Stimulated activated CD4-positive, alpha-beta T cell treated with anti-CD3 and anti-CD28 coated beads, Interleukin-2, amount 100 ng/mL, for 24 hours (primary cell): ENCODE data around the gene PARP16.
"Not testable (repeated sequence)": the region's sequence is repeated elsewhere in the genome, so short reads cannot be mapped to it uniquely, and the experiment has no call there.

ENCODE experiments used
- DNase-seq, 2 donors: peaks; one replicate each; pipeline ENCODE4 v3.0.0-alpha.2; 2020

PARP16 gene

DNA sequence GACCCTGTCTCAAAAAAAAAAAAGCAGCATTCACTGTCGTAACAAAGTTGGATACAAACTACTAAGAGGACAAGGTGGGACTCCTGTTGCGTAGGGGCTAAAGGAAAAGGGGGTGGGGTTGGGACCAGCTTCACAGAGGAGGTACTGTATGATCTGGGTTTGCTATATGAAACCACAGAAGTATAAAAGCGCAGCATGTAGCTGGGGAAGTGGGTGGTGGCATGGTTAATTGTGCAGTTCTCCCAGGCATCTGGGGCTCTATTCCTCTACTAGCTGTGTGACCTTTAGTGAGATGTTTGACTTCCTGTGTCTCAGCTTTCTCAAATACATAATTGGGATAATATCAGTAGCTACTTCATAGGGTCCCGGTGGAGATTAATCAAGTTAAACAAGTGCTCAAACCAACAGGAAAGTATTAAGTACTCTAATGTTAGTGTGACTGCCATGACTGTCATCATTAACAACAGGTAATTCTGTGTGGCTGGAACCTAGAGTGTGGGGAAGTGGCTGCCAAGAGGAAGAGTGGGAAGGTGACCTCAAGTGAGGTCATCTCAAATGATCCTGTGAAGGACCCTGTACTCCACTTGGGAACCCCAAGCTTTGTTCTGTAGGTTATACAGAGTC, 11.5 kb downstream of the PARP16 start:
- DNase-seq = no peak

DNA sequence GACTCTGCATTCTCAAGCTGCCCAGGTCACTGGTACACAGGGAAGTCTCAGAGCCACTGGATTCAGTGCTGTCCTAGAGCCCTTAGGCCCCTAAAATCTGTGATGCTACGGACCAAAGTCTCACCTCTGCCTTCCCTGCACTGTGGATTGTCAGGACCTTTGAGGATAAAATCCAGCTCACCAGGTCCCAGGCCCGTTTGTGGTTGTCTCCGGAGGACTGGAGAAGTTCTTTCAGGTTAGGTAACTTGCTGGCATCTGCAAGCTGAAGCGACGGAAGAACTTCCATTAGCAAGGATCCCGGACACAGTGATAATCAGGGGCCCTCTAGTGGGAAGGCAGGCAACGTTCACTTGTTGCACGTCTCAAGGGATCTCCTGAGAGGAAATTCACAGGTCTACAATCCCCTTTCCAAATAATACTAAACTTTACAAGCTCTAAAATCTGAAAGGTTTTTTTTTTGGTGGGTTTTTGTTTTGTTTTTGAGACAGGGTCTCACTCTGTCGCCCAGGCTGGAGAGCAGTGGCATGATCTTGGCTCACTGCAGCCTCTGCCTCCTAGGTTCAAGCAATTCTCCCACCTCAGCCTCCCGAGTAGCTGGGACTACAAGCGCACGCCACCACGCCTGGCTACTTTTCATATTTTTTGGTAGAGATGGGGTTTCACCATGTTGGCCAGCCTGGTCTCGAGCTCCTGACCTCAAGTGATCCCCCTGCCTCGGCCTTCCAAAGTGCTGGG, 15.7 kb downstream of the PARP16 start:
- peak in 1 of 2 donors; percentile 28 for DNase-seq

DNA sequence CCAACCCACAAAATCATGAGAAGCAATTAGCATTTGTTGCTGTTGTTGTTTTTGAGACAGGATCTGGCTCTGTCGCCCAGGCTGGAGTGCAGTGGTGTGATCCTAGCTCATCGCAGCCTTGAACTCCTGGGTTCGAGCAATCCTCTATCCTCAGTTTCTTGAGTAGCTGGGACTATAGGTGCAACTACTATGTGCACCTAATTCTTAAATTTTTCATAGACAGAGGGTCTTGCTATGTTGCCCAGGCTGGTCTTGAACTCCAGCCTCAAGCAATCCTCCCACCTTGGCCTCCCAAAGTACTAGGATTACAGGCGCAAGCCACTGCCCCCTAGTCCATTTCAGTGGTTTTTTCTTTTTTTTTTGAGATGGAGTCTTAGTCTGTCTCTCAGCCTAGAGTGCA, 18.3 kb downstream of the PARP16 start:
- no peak for DNase-seq

DNA sequence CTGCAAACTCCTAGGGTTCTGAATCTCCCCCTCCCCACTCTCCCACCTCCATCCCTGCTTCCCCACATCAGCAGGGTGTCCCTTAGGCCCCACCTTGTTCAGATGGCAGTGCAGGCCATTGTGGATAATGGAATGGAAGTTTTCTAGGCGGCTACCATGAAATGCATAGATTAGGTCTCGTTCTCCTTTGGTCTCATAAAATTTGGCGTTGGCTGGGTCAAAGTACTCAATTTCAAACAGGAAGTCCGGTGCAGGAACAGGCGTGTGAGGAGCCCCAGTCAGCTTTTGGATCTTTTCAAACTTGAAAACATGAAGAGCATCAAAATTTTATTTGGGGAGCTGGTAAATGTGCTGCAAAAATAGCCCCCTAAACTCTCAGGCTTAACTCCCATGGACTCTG, 20.2 kb downstream of the PARP16 start:
- DNase-seq = no peak

DNA sequence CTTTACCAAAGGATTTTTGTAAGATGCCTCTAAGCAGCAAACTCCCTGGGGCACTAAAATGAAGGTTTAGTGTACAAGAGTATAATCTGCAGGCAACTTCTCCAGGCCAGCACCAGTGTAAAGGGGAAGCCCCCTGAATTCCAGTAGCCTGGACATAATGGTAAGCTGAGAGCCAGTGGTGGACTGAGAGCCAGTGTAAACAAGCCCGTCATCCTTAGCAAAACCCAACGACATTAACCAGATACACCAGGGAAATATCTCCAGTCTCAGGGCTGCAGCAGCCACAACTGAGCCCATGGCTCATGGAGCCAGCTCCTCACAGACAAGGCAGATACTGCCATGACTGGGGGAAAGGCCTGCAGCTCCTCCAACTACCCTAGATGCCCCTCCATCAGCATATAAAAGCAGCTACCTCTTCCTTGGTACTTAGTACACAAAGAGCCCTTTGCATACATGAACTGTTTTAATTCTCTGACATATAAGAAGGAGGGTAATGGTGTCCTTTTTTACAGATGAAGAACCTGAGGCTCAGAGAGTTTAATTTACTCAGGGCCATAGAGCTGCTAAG, 21.7 kb downstream of the PARP16 start:
- no peak for DNase-seq

DNA sequence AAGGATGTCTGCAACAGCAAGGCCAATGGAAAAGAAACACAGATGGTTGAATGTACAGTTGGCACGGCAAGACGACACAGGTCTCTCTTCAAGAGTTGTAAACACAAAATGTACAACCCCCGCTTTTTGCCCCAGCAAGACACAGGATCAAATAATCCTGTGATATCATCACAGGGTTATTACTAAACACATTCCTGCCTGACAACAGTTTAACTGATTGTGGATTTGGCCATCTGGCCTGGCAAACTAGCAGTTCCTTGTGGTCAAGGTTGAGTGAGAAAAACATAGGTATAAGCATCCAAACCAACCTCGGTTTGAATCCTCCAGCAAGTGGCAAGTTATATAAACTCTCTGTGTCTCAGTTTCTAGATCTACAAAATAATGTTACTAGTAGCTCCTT, 23.4 kb downstream of the PARP16 start:
- DNase-seq = no peak

DNA sequence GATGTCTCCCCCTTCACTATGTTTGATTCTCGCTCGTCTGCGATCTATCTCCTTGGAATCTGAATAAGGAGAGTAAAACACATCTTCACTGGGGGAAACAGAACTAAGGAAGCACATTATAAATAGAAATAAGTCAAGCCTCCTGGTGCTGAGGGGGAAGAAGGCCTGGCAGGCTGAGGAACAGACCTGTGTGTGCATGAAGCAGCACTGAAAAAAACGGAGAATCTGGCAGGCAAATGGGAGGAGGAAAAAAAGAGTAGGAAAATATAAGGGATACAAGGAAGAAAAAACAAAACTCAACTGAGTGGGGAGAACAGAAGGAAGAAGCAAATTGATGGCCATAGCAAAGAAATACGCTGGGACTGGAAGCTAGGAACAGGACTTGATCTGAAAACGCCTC, 25.7 kb downstream of the PARP16 start:
- DNase-seq = no peak

DNA sequence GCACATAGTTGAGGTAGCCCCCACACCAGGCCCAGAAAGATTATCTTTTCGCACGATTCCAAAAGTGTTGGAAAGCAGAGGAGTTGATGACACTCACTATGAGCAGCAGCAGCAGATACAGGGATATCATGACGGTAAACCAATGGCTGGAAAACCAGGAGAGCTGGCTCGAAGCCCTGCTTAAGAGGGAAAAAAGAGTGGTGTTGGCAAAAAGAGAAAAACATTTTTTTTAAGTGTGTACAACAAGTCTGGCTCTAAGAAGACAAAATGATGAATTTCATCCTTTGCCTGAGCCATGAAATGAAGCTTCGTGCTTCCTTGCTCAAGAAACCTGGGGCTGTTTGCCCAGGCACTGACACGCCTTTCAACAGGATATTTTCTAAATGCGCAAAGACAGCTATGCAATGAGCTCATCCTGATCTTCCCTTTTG, 27.3 kb downstream of the PARP16 start:
- DNase-seq = no peak

DNA sequence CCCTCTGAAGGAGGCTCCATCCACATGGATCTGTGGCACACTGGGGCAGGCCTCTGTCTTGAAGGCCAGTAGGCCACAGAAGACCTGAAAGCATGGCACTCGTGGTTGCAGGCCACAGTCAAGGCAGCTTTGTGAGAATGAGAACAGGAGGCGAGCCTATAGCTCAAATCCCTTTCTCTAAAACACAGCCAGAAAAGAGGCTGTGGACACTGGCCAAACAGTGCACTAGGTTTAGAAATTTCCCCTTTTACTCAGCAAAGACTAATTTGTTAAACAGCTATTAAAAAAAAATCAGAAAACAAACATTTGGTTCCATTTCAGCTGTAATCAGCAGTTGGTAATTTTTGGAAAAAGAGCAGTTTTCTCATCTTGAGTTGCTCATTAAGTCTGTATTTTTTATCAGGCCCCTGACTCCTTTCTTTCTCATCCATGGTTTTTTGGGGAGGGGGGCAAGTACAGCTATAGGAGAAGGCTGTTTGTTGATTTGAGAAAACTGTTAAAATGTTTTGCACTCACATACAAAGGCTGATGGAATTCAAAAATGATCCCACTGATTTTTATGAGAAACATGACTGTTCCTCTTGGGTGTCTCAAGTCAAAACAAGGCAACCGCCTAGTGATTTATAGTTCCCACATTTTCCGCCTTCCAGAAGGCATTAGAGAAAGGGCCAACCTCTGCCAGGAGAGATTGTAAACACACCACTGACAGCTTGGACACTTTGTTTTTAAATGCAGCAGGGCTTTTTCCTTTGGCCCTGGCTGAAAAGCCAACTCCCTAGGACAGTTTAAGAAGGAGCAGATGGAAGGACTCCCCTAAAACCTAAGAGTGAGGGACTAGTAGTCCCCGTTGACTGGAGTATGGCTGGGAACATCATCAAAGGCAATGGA, 28.1 kb downstream of the PARP16 start:
- no peak for DNase-seq

DNA sequence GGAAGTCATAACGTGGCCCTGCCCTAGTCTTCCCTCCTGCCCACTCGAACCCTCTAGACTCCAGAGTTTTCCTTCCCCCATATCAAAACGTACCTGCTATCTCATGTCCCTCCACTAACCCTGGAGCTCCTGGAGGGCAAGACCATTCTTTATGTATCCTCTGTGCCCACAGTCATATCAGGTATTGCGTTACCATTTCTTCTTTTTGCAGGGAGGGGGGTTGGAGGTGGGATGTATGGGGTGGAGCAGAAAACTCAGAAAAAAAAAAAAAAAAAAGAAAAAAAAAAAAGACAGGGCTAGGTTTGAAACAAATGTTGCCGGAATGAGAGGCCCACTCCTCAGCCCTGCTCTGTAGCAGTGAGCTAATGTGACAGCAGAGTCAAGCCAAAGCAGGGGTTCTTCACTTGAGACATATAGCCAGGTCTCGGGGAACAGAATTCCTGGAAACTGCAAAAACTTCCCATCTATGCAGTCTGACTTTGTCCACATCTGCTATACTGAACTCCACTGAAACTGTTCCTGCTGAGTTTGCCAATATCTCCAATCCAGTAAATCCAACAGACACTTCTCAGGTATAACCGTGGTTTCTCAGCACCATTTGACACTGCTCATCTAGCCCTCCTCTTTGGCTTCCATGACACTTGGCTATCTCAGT, 31.1 kb downstream of the PARP16 start:
- no peak for DNase-seq

DNA sequence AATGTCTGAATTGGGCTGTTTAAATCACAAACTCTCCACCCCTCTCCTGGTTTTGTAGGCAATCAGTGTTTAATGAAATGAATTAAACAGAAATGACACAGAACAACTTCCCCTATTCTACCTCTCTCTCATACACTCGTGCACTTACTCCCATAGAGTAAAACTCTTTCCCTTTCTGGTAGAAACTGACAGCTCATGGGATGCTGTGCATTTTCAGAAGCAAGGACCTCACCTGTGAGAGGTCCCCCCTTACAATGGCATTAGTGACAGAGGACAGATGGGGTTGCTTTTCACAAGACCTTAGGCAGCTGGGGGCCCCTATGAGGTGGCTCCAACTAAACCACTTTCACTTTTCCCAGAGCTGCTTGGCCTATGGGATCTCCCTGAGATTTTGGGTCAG, 31.9 kb downstream of the PARP16 start:
- DNase-seq = no peak

DNA sequence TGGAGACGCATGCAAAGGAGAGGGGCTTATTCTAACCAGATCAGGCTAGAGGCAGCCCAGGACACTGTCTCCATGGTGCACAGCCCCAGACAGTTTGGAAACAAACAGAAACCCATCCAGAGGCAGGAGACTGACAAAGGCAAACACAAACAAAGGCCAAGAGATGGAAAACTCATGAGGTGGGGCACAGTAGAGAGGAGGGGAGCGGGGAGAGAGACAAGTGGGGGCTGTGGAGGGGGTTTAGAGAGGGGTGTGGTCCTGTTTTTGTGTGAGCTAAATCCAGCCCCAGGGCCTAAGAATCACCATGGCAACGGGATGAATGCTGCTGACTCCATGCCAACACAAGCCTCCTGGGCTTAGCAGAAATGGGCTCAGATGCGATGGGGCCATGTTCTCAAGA, 32.3 kb downstream of the PARP16 start:
- no peak for DNase-seq

DNA sequence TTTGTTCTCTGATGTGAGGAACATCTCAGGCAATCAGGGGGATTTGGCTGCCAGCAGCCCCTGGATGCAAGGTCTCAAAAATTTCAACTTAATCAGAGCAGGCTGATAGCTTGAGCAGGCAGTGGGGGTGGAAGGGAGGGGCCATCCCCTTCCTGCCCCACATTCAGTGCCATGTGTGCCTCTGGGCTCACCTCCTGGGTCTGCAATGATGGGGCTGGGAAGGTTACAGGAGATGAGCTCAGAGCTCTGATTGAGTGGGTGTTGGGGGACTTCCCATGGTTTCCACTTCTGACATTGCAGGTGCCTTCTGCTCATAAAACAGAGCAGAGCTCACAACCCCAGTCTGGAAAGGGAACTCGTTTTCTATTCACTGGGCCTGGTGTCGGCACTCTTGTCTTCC, 37.0 kb downstream of the PARP16 start:
- peak; percentile 70 to 74 for DNase-seq

DNA sequence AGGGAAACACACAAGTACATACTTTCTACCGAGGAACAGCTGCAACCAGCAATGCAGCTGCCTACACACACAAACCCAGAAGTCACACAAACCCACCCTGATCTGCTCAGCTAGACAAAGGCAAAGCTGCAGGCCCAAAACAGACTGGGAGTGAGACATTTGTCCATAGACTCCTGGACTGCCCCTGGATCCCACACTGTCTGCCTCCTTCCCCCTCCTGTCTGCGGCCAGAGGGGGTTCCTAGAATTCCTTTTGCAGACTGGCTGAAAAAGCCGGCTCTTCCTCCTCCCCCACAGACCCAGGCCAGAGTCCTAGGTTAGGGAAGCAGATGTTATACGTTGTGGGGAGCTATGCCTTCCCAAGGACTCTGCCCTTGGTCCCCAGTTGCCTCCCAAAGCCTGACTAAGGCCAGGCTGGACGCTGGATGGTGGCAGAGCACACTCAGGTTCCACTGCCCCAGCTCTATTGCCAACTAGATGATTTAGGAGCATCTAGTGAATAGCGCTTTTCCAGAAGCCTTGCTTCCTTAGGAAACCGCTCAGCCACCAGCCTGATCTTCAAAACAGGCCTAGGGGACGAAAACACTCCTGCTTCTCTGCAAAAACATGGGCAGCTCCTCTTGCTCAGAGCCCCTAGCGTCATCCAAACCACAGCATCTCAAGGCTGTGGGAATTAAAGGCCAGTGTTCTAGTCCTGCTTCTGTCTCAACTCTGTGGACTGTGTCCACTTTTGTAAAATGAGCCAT, 38.0 kb downstream of the PARP16 start:
- no peak for DNase-seq

DNA sequence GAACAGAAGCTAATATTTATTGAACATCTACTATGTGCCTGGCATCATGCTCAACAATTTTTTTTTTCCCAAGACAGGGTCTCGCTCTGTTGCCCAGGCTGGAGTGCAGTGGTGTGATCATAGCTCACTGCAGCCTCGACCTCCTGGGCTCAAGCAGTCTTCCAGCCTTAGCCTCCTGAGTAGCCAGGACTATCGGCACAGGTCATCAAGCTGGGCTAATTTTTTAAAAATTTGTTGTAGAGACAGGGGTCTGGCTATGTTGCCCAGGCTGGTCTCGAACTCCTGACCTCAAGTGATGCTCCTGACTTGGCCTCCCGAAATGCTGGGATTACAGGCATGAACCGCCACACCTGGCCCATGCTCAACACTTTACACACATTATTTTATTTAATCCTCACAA, 39.7 kb downstream of the PARP16 start:
- DNase-seq = no peak

DNA sequence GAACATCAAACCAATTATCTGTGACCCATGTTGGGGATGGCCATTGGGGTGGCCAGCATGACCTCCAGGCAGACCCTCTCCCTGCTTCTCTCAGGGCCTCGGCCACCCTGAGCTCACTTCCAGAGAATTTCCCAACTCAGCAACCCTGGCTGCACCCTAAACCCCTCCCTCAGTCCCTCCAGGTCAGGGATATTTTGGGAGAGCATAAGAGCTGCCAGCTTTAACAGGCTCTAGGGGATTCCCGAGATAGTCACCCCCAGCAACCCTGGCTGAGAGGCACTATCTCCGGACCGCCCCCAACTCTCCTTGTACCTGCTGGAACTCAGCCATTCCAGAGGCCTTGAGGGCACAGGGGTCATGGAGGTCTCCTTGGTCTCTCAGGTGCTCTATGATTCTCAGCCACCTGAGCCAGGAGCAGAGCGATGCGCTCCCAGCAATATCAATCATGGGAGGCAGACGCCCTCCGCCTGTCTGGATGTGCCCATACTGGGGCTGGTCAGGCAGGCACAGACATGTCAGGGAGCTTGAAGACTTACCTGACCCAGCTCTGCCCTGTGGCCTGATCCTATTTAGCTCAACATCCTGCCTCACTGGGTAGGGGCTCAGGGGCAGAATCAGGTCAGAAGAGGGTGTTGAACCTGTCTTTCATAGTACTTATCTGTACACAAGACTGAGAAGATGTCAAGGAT, 40.5 kb downstream of the PARP16 start:
- no peak for DNase-seq

DNA sequence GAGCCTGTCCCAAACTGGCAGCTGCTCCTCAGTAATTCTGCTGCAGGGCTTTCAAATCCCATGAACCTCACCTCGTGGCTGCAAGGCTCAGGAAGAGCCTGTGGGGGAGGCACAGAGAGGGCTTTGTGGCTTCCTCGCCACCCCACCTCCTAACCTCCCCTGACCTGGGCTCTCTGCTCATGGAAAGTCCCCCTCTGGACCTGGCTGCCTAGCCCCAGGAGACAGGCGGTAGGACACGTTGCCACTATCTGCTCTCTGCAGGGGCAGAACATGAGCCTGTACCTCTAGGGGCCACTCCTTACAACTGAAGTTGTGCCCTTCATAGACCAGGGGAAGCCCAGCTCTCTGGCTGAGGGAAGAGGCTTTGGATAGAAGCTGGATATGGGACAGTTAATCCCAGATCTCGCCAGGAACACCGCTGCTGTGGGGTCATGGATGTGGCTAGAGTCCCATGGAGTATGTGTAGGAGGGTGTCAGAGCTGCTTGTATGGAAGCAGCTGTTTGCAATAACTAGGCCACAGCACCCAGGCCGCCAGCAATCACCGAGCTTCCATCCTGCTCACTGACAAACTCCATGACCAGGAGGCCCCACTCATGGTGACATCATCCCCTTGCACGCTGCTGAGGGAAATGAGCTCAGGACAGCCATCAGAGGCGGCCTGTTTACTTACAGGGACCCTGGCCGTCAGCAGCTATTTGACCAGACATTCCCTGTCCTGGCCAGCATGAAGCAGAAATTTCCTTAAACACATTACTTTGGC, 41.4 kb downstream of the PARP16 start:
- DNase-seq = no peak

DNA sequence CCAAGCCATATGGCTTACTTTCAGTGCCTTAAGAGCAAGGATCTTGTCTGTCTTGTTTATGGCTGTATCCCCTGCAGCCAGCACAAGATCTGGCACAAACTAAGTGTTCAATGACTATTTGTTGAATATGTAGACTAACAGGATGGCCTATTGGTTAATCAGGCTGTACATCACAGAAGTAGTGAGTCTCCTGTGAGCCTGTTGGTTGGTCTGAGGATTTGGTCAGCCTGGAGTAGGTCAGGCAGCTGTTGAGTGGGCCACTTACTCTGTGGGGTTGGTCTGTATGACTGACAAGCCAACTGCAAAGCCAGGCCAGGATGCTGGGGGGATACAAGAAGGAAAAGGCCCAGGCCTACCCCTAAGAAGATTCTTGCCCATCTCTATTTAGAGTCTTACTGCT, 42.0 kb downstream of the PARP16 start:
- no peak for DNase-seq

DNA sequence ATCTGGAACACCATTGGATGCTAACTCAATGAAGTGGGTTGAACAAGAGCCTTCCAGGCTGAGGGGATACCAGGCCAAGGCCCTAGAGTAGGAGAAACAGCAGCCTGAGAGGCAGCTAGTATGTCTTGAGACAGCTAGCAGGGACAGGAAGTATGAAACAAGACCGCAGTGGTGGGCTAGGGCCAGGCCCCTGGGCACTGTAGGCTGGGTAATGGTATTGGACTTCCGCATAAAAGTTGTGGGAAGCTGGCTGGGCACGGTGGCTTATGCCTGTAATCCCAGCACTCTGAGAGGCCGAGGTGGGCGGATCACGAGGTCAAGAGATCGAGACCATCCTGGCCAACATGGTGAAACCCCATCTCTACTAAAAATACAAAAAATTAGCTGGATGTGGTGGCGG, 50.2 kb downstream of the PARP16 start:
- DNase-seq = not testable (repeated sequence)

DNA sequence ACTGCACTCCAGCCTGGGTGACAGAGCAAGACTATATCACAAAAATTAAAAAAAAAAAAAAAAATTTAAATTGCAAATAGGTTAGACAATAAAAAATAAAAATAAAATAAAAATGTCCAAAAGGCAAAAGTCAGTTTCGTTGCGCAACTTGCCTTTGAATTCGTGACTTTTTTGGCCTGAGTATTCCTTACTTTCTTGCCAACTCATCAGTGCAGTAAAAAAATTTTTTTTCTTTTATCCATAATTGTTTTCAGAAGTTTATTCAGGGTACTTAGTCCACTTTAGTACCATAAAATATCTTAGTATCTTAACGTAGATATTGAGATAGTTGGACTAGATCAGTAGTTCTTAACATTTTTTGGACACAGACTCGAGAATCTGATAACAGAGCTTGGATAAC, 53.0 kb downstream of the PARP16 start:
- DNase-seq = no peak

DNA sequence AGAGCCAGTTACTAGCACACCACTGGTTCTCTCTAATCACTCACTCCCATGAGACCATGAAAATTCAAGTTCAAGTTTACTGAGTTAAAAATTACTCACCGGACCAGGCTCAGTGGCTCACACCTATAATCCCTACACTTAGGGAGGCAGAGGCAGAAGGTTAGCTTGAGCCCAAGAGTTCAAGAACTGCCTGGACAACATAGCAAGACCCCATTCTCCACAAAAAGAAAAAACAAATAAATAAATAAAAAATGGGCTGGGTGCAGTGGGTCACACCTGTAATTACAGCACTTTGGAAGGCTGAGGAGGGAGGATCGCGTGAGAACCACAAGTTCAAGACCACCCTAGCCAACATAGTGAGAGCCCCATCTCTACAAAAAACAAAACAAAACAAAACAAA, 54.2 kb downstream of the PARP16 start:
- DNase-seq = no peak
